Renal cortical epithelial cell (primary cell): Measurements from ENCODE around the gene KIF26A. TPM values are rescaled to one million over a fixed set of nuclear protein-coding genes. Genes with fewer than 3 reads are reported as not detected.

Experiments
- DNase-seq: peaks from one replicate; pipeline ENCODE4 v3.0.0-alpha.2; 2011; ENCODE audit warnings: low read depth
- total RNA-seq: library from RNA; depleted of rRNA; stranded (reverse); fragments of >200 nt; gene quantifications from 2 replicates; pipeline ENCODE4 v1.2.3, GENCODE V29; 2014

The KIF26A gene
- under 0.01 and 0.05 TPM in 2 replicates for total RNA-seq

- no peak for DNase-seq
Observed at GRCh38 chr14:104138098-104138717, at the start of gene KIF26A. Gene KIF26A, plus strand, starts transcription at chr14:104138587. Its CDS starts 136 bp downstream, at chr14:104138723.

- no peak for DNase-seq
Observed at GRCh38 chr14:104090071-104090748, 48.2 kb upstream of the KIF26A start.

- DNase-seq = no peak
Observed at GRCh38 chr14:104091061-104091926, 47.1 kb upstream of the KIF26A start.

- DNase-seq = no peak
Observed at GRCh38 chr14:104091927-104092771, 46.2 kb upstream of the KIF26A start.

GRCh38 chr14:104092931-104093365, 45.4 kb upstream of the KIF26A start:
- no peak for DNase-seq

- DNase-seq = no peak
Observed at GRCh38 chr14:104093366-104094055, 44.9 kb upstream of the KIF26A start.

- no peak for DNase-seq
Observed at GRCh38 chr14:104094056-104094708, 44.2 kb upstream of the KIF26A start.

GRCh38 chr14:104094709-104095425, 43.5 kb upstream of the KIF26A start:
- DNase-seq = no peak

- DNase-seq = no peak
Observed at GRCh38 chr14:104095426-104096310, 42.7 kb upstream of the KIF26A start.

- no peak for DNase-seq
Observed at GRCh38 chr14:104096318-104096717, 42.1 kb upstream of the KIF26A start.

- DNase-seq = no peak
Observed at GRCh38 chr14:104096751-104097700, 41.4 kb upstream of the KIF26A start.

- no peak for DNase-seq
Observed at GRCh38 chr14:104098272-104099095, 39.9 kb upstream of the KIF26A start.

GRCh38 chr14:104099096-104100041, 39.0 kb upstream of the KIF26A start:
- DNase-seq = no peak

- DNase-seq = no peak
Observed at GRCh38 chr14:104100171-104101085, 38.0 kb upstream of the KIF26A start.
